ENCODE data around the gene ZNF584.
A peak's percentile ranks its signal among the peaks of the same experiment; 100 is the strongest.
"Not testable (repeated sequence)": the region's sequence is repeated elsewhere in the genome, so short reads cannot be mapped to it uniquely, and the experiment has no call there.

Gene ZNF584

DNA sequence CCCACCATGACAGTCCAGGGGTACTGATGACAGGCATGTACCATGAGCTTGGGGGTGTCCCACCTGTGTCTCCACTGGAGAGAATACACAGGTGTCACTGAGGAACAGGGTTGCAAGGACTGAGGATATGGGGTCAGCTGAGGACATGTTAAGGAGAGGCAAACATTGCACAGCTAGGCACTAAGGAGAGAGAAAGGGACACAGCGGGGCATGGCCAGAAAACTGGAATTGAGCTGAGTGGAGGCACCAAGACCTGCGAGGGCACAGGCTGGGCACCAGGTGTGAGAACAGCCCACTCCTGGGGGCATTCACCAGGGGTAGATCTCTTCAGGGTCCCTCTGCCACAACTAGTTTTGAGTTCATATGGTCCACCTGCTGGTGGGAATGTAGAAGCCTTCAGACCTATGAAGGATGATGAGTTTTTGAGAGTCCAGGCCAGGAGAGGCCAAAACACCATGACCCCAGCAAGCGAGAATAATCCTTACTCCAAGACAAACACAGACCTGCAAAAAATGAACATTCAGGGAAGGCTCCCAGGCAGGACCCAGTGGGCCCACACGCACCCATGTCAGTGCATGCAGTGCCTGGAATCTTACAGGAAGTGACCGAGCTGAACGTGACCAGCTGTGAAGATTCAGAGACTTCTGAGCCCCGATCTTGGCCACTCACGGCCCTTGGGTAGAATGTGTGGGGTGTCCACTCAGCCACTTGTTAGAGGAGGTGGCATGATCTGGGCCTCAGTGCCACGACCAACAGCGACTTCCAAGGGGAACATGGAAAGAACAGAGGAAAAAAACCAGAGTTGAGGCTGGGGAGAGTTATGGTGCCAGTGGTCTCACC lies 1.4 kb upstream of the ZNF584 start:
- no peak for DNase-seq

DNA sequence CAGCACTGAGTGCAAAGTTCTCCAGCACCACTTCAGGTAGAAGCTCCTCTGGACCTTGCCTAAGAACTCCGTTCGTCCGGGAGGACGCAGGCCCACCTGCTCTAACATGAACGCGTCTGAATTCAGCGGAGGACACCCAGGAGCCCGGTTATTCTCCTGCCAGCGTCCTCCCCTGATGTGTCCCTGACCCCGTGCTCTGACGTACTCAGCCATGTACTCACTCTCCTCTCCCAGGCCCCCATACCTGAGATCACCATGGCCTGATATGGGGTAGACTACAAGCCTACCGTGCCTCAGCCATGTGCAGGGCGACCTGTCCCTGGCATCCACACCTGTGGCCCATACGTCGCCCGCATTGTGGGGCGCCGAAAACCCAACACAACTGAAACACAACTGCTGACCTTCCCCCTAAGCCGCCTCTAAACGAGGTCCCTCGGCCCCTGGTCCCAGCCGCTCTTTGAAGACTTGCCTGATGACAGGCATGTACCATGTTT lies 744 bp upstream of the ZNF584 start:
- no peak for DNase-seq

DNA sequence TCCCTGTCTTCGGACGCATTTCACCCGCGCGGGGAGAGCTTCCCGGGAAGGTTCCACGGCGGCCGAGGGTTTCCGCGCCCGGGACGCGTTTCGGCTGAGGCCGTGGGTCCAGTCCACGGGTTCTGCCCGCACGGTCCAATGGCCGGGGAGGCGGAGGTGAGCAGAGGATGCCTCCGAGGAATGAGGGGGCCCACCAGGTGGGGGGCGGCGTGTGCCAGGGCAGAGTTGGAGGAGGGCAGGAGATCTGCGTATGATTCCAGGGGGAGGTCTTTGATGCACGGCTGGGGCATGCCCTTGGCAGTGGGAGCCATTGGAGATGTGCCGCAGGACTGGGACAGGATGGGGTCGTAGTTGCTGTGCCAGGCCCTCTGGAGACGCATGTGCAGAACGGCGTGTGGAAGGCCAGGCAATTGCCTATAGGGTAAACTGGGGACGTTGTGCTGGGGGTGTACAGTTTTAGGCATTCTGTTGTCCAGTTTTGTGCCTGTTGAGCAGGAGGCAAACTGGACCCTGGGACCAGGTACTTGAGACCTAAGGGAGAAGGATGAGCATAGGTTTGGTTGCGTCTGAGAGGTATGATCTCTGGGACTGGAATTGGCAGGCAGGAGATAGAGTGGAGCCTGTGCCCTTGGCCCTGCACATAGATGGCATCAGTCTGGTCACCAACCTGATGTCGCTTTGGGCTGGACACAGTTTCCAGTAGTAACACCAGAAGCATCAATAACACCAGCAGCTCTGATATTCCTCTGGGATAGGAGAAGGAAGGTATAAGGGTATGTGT lies 751 bp downstream of the ZNF584 start:
- DNase-seq: peak; percentile 56

DNA sequence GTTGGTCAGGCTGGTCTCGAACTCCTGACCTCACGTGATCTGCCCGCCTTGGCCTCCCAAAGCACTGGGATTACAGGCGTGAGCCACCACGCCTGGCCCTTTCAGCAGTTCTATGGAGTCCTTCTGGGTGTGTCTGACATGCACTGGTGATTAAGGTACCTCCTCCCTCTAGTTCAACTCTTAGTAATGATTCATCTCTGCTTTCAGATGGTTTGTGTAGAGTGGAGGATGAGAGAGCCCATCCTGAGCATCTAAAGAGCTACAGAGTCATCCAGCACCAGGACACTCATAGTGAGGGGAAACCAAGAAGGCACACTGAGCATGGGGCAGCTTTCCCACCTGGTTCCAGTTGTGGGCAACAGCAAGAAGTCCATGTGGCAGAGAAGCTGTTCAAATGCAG lies 8.2 kb downstream of the ZNF584 start:
- DNase-seq: no peak

DNA sequence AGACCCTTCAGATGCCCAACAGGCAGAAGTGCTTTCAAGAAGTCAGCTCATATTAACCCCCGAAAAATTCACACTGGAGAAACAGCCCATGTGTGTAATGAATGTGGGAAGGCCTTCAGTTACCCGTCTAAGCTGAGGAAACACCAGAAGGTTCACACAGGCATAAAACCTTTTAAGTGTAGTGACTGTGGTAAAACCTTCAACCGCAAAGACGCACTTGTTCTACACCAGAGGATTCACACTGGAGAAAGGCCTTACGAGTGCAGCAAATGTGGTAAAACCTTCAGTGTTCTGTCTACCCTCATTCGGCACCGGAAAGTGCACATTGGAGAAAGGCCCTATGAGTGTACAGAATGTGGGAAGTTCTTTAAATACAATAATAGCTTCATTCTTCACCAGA lies 8.6 kb downstream of the ZNF584 start:
- no peak for DNase-seq

DNA sequence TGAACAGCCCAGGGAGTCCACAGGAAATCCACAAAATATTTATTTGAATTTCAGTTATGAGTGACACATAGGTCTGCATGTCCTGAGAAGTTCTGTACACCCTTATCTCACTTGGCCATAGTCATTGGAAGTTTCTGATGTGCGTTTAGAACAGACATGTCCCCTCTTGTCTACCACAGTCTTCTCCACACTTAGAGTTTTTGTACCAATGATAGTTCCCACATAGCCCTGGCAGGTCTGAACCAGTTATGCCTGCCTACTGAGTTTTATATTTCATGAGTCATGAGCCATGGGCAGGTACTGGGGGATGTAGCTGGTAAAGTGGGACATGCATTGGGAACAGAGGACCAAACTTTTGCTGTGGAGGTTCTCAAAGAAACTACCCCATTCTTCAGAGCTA lies 20.2 kb downstream of the ZNF584 start:
- no peak for DNase-seq

DNA sequence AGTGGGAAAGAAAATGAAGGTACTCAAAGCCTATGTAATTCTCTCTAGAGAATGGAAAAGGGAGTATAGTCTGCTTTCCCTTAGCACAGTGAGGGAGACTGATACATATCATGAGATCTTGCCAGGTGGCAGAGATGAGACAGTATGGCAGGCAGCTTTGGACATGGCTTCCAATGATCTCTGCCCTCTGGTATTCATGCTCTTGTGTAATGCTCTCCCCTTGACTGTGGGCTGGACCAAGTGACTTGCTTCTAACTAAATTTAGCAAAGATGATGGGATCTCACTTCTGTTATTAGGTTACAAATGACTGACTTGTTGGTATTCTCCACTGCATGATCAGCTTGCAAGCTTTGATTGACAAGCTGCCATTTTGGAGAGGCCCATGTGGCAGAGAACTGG lies 21.3 kb downstream of the ZNF584 start:
- no peak for DNase-seq

DNA sequence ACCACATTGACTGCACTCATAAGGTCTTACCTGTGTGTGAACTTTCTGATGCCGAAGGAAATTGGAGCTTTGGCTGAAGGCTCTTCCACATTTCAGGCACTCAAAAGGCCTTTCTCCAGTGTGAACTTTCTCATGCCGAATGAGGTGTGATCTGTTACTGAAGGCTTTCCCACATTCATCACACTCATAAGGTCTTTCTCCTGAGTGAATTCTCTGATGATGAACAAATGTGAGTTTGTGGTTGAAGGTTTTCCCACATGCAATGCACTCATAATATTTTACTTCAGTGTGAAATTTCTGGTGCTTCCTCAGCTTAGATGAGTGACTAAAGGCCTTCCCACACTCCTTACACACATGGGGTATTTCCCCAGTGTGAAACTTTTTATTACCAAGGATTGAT lies 25.8 kb downstream of the ZNF584 start:
- DNase-seq: no peak

DNA sequence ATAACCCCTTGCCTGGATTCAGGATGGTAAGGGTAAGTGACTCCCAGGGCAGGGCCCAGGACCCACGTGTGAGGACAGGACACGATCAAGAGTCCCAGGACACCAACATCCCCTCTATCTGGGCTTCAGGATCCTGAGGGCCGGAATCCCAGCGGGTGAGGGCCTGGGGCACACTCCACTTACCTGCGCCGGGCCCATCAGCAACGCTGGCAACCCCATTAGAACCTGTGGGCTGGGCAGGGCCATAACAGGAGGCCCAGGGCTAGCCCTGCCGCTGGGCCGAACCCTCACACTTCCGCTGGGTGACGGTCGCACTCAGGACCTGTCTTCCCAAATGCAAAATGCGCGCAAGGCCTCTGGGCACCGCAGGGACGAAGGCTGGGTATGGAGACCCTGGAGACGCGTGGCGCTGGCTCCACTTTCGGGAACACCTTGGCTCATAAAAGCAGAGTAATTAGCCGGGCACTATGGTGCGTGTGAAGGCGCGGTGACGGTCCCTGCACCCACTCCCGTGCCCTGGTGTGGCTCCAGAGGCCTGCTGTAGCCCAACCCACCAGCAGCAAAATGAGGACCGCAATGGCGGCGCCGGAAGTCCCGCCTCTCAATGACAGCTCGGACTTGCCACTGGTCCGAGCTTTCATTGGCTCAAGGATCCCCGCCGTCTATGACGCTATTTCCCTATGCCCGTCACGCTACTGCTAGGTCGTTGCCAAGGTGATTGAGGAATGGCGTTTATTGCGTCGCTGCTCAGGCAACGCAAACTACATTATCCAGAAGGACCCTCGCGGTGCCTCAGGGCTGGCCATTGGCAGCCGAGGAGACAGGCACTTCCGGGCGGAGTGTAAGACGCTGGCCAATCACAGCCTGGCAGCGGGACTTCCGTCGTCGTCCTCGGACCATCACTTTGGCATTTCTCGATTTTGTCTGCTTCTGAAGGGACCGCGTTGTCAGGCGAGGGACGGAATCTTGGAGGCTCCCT lies 31.4 kb downstream of the ZNF584 start, which contains the start of gene ZNF132:
TSS of gene ZNF132 (minus strand) at position 578 of the 979 bp plus-strand sequence. CDS start at position 246, 332 bp downstream.
- peak; percentile 99 for DNase-seq

DNA sequence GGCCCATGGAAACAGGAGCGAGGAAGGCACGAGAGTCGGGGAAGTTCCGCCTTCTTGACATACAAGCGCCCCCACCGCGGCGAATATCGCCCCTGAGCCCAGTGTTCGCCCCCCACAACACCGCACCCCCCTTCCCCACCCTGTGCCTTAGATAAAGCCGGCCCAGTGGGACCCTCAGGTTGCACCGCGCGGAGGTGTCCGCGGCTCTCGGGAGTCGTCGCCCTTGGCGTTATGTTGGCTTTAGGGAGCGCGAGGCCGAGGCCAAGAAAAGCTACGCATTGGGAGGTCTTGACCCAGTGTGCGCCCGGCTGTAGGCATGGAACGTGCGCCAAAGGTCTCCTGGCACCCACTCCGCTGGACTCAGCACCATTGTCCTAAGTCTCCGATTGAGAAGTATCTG lies 32.1 kb downstream of the ZNF584 start:
- DNase-seq: no peak

DNA sequence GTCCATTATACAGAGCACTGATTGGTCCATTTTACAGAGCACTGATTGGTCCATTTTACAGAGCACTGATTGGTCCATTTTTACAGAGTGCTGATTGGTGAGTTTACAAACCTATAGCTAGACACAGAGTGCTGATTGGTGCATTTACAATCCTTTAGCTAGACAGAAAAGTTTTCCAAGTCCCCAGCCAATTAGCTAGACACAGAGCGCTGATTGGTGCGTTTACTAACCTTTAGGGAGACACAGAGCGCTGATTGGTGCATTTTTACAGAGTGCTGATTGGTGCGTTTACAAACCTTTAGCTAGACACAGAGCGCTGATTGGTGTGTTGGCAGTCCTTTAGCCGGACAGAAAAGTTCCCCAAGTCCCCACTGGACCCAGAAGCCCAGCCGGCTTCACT lies 34.5 kb downstream of the ZNF584 start:
- DNase-seq: not testable (repeated sequence)

DNA sequence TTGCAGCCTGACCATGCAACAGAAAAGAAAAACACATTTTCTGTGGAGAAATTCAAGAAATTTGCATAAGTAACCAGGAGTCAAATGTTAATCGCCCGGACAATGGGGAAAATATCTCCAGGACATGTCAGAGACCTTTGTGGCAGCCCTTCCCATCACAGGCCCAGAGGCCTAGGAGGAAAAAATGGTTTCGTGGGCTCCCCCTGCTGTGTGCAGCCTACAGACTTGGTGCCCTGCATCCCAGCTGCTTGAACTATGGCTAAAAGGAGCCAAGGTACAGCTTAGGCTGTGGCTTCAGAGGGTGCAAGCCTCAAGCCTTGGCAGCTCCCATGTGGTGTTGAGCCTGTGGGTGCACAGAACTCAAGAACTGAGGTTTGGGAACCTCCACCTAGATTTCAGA lies 40.4 kb downstream of the ZNF584 start:
- DNase-seq: not testable (repeated sequence)

DNA sequence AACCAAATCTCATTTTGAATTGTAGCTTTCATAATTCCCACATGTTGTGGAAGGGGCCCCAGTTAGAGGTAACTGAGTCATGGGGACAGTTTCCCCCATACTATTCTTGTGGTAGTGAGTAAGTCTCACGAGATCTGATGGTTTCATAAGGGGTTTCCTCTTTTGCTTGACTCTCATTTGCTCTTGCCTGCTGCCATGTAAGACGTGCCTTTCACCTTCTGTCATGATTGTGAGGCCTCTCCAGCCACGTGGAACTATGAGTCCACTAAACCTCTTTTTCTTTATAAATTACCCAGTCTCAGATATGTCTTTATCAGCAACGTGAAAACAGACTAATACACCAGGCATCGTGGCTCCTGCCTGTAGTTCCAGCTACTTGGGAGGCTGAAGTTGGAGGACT lies 41.5 kb downstream of the ZNF584 start:
- DNase-seq: not testable (repeated sequence)

DNA sequence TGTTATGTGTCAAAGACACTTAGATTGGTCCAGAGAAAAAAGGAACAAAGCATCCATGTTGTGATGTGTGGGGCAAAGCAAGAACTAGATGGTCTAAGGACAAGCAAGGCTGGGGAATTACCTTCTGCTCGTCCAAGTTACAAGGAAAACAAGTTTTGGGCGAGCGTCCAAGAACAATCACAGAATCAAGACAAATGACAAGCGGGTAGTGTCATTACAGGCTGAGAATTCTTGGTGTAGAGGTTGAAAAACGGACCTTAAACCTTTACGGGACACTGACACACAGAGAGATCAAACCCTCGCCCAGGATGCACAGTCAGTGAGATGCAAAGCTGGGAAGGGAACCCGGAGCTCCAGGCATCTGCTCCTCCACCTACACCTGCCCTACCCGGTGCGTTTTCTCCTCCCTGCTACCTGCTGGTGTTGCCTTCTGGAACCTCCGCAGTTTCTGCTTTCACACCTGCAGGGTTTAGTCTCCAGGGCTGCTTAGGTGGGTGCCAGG lies 42.5 kb downstream of the ZNF584 start:
- DNase-seq: no peak

DNA sequence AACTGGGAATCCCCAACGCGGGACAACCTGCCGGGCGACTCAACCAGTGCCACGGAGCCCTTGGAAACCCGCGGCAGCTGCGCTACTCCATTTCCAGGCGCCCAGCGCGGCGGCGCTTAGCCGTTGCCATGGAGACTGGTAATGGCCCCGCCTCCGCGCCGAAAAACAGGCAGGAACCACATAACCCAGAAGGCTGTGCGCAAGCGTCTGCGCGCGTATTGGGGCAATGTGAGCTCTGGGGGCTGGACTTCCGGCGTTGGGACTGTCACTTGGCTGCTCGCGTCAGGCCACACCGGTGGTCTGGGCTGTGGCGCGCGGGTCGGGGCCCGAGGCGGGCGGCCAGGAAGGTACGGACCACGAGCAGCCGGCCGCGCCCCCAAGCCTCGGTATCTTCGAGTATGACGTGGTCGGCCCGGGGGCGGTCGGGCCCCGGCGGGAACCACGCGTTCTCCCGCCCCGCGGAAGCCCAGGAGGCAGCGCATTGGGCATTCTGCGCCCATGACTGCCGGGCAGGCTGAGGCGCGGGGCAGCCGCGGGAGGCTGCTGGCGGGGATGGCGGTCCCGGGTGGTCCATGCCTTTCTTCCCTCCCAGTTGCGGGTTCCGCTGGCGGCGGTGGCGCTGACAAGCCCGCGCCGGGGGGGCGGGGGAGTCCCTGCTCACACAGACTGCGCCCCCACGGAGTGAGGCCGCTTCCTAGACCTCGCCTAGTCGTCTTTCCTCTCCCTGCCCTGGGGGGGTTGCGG lies 43.1 kb downstream of the ZNF584 start, which contains the start of gene ZNF324B:
TSS of gene ZNF324B (plus strand) at position 265 of the 744 bp plus-strand sequence. CDS start 2,080 bp downstream, outside the sequence.
- peak; percentile 95 for DNase-seq

DNA sequence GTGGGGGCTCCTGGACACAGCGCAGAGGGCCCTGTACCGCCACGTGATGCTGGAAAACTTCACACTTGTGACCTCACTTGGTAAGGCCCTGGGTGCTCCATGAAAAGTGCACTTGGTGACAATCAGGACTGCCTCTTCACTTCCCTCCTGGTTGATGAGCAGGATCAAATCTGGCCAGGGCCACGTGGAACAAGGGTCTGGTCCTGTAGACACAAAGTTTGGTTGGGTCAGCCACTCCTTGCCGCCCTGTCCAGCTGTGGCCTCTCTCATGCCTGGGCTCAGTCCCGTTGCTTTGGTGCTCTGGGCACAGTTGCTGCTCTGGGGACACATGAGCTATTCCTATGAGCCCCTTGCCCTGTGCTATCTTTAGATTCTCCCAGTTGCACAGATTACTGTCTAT lies 45.3 kb downstream of the ZNF584 start:
- DNase-seq: no peak

DNA sequence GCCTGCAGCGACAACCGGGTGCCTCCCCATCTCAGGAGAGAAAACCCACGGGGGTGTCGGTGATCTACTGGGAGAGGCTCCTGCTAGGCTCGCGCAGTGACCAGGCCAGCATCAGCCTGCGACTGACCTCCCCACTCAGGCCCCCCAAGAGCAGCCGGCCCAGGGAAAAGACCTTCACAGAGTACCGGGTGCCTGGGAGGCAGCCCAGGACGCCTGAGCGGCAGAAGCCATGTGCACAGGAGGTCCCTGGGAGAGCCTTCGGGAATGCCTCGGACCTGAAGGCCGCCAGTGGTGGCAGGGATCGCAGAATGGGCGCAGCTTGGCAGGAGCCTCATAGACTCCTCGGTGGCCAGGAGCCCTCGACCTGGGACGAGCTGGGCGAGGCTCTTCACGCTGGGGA lies 46.9 kb downstream of the ZNF584 start:
- DNase-seq: no peak

DNA sequence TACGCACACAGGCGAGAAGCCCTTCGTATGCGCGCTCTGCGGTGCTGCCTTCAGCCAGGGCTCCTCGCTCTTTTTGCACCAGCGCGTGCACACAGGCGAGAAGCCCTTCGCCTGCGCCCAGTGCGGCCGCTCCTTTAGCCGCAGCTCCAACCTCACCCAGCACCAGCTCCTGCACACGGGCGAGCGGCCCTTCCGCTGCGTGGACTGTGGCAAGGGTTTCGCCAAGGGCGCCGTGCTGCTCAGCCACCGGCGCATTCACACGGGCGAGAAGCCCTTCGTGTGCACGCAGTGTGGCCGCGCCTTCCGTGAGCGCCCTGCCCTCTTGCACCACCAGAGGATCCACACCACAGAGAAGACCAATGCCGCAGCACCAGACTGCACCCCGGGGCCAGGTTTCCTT lies 47.7 kb downstream of the ZNF584 start:
- no peak for DNase-seq

DNA sequence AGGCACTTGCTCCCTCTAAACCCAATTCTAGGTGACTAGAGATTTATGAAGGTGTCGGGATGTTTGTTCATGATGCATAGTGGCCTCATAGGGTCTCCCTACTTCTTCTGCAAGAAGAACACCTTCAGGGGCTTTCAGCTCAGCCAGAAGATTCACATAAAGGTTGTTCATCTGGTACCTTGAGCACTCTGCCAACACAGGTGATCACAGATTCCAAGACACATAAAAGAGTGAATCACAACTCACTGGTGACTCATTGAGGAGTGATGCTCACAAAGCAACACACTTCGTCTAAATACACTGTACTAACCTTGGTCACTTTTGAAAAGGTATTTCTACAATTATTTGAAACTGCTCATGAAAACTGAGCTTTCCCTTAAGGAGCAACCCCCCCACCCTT lies 51.6 kb downstream of the ZNF584 start:
- DNase-seq: no peak

DNA sequence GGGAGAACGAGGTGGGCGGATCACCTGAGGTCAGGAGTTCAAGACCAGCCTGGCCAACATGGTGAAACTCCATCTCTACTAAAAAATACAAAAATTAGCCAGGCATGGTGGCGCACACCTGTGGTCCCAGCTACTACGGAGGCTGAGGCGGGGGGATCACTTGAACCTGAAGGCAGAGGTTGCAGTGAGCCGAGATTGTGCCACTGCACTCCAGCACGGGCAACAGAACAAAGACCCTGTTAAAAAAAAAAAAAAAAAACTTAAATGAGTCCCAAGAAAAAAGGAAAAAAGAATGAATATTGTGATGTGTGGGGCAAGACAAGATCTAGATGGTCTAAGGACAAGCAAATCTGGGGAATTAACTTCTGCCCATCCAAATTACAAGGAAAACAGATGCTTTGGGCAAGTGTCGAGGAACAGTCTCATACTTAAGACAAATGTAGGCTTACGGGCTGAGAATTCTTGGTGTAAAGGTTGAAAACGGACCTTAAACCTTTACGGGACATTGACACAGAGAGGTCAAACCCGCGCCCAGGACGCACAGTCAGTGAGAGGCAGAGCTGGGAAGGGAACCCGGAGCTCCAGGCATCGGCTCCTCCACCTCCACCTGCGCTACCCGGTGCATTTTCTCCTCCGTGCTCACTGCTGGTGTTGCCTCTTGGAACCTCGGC lies 57.8 kb downstream of the ZNF584 start:
- DNase-seq: no peak

Measured in NCI-H2171 treated with DMSO at 0.1 percent for 48 hours (cell line).